Nephron (organoid): ENCODE results near the gene SERPINA1.

Source experiments
- H3K27ac Mint-ChIP-seq, 3 experiments: 2 replicates each; pipeline ENCODE4 v1.8.0; 2020; ENCODE audit warnings: mixed read lengths in 3 of 3, mild to moderate bottlenecking in 2 of 3, moderate library complexity in 1 of 3
- H3K27me3 Mint-ChIP-seq: 2 replicates; pipeline ENCODE4 v1.8.0; 2021; ENCODE audit warnings: low read depth, mild to moderate bottlenecking, moderate library complexity, mixed read lengths
- H3K36me3 Mint-ChIP-seq: 2 replicates; pipeline ENCODE4 v1.8.0; 2020; ENCODE audit warnings: low read depth, mixed read lengths
- H3K4me1 Mint-ChIP-seq: 2 replicates; pipeline ENCODE4 v1.8.0; 2020; ENCODE audit warnings: mixed read lengths
- H3K4me3 Mint-ChIP-seq, 3 experiments: 2 replicates each; pipeline ENCODE4 v1.8.0; 2020; ENCODE audit warnings: mild to moderate bottlenecking in 3 of 3, mixed read lengths in 3 of 3, moderate library complexity in 2 of 3
- H3K9me3 Mint-ChIP-seq: 2 replicates; pipeline ENCODE4 v1.8.0; 2020; ENCODE audit warnings: mixed read lengths
- TF ChIP-seq, protein P1 (sequence below), 3 experiments: fragments of 200-600 bp; sonication (generic); IDR thresholded peaks; one replicate each; pipeline ENCODE4 v1.5.0; 2021; ENCODE audit warnings: antibody characterized with exemption in 3 of 3; ENCODE audit not compliant: unreplicated experiment in 3 of 3

Gene SERPINA1

DNA sequence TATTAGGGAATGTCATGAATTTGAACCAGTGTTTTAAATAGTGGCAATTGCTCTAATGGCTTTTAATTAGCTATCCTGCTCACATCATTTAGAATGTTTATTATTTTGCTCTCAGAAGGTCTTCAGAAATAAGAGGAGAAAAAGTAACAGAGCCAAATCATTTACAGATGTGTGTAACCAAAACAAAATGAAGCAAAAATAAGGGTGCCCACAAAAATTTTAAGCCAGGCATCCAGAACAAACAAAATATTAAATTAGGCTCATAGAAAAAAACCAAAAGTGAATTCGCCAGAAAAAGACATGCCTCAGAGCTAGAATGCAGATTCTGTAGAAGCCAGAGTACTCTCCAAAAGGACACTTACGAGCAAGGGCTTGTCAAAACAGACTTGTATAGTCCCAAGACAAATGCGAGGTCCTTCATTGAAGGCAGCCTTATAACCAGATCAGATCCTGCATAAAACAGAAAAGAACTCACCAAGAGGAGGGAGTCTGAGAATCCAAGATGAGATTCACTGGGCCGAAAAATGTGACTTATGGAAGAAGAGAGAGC lies 20.2 kb upstream of the SERPINA1 start:
- H3K36me3 Mint-ChIP-seq: no peaks in the 10 kb centered on the region
- H3K9me3 Mint-ChIP-seq: peaks cover 15% of the 10 kb centered on the region
- no peak overlapping the region for H3K27ac Mint-ChIP-seq
- H3K27me3 Mint-ChIP-seq: peaks cover 18% of the 10 kb centered on the region
- no peak overlapping the region for H3K4me3 Mint-ChIP-seq
- TF ChIP-seq, protein P1, sequence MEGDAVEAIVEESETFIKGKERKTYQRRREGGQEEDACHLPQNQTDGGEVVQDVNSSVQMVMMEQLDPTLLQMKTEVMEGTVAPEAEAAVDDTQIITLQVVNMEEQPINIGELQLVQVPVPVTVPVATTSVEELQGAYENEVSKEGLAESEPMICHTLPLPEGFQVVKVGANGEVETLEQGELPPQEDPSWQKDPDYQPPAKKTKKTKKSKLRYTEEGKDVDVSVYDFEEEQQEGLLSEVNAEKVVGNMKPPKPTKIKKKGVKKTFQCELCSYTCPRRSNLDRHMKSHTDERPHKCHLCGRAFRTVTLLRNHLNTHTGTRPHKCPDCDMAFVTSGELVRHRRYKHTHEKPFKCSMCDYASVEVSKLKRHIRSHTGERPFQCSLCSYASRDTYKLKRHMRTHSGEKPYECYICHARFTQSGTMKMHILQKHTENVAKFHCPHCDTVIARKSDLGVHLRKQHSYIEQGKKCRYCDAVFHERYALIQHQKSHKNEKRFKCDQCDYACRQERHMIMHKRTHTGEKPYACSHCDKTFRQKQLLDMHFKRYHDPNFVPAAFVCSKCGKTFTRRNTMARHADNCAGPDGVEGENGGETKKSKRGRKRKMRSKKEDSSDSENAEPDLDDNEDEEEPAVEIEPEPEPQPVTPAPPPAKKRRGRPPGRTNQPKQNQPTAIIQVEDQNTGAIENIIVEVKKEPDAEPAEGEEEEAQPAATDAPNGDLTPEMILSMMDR (IDR thresholded peaks at IDR 0.05; ENCODE audit: unreplicated experiment in 3 of 3): no peak
- H3K4me1 Mint-ChIP-seq: no peaks in the 10 kb centered on the region

DNA sequence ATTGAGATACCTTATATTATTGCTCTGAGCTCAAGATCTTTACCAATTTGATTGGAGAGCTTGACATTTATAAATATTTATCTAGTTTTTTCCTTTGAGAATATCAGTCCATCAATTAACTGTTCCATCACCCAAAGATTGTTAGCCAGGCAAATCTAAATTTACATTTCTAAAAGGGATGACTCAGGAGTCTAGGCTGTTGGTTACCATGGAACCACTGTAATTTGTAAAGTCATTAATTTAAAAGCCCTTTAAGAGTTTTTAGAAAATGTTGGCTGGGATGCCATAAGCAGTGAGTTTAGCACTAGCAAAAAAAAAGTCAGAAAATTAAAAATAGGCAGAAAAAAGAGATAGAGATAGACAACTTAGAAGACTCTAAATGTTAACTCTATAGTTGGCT lies 19.5 kb upstream of the SERPINA1 start:
- TF ChIP-seq, protein P1 (IDR thresholded peaks at IDR 0.05; ENCODE audit: unreplicated experiment in 3 of 3): no peak
- Mint-ChIP-seq H3K27ac (no peak overlapping the region), H3K4me3 (no peak overlapping the region), H3K9me3 (peaks cover 15% of the 10 kb centered on the region), H3K36me3 (no peaks in the 10 kb centered on the region), H3K4me1 (no peaks in the 10 kb centered on the region), H3K27me3 (peaks cover 18% of the 10 kb centered on the region)

DNA sequence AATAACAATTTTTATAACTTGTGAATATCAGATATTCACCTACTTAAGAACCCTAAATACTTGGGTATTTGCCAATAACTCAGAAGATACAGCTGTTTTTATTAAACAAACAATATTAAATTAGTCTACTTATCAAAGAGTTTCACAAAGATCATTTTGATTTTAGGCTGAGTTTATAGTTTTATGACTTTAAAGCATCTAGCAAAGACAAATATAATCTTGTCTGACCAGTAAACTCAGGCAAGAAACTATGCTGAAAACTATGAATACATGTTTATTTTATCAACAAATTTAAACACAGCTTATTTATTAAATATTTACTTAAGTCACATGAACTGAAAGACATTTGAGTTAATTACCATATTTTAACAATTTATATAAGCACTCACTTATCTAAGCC lies 18.5 kb upstream of the SERPINA1 start:
- Mint-ChIP-seq H3K4me1 (no peaks in the 10 kb centered on the region), H3K27me3 (peaks cover 13% of the 10 kb centered on the region), H3K4me3 (no peak overlapping the region), H3K36me3 (no peaks in the 10 kb centered on the region), H3K9me3 (peaks cover 13% of the 10 kb centered on the region), H3K27ac (no peak overlapping the region)
- TF ChIP-seq, protein P1 (IDR thresholded peaks at IDR 0.05; ENCODE audit: unreplicated experiment in 3 of 3): no peak

DNA sequence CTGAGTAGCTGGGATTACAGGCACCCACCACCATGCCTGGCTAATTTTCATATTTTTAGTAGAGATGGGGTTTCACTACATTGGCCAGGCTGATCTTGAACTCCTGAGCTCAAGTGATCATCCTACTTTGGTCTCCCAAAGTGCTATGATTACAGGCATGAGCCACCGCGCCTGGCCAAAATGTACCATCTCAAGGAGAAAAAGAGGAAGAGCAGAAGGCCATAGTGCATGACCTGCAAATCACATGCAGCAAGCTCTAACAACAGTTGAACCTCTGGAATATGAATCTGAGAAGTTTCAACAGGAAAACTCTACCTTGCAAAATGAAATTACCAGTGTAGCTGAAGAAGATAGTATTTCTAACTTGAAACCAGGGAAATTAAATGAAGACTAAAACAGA lies 17.1 kb upstream of the SERPINA1 start:
- Mint-ChIP-seq H3K36me3 (no peaks in the 10 kb centered on the region), H3K27me3 (peaks cover 4% of the 10 kb centered on the region), H3K4me1 (no peaks in the 10 kb centered on the region), H3K27ac (no peak overlapping the region), H3K4me3 (no peak overlapping the region), H3K9me3 (peaks cover 10% of the 10 kb centered on the region)
- TF ChIP-seq, protein P1 (IDR thresholded peaks at IDR 0.05; ENCODE audit: unreplicated experiment in 3 of 3): no peak

DNA sequence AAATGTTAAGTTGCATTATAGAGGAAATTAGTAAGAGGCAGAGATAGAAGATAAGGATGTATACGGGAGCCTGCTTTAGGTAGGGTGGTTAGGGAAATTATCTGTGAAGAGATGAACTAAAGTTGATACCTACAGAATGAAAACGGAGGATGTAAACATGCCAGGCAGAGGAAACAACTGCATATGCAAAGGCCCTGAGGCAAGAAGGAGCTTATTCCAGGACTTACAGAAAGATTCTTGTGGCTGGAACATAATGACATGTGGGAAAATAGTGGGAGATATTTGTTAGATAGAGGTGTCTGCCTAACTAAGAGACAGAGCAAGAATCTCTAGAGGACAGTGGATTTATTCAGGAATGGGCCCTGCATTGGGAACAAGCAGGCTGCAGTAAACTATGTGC lies 16.2 kb upstream of the SERPINA1 start:
- no peaks in the 10 kb centered on the region for H3K36me3 Mint-ChIP-seq
- H3K9me3 Mint-ChIP-seq: peaks cover 7% of the 10 kb centered on the region
- H3K4me3 Mint-ChIP-seq: no peak overlapping the region
- H3K4me1 Mint-ChIP-seq: no peaks in the 10 kb centered on the region
- no peak overlapping the region for H3K27ac Mint-ChIP-seq
- TF ChIP-seq, protein P1 (IDR thresholded peaks at IDR 0.05; ENCODE audit: unreplicated experiment in 3 of 3): no peak
- peaks cover 4% of the 10 kb centered on the region for H3K27me3 Mint-ChIP-seq

DNA sequence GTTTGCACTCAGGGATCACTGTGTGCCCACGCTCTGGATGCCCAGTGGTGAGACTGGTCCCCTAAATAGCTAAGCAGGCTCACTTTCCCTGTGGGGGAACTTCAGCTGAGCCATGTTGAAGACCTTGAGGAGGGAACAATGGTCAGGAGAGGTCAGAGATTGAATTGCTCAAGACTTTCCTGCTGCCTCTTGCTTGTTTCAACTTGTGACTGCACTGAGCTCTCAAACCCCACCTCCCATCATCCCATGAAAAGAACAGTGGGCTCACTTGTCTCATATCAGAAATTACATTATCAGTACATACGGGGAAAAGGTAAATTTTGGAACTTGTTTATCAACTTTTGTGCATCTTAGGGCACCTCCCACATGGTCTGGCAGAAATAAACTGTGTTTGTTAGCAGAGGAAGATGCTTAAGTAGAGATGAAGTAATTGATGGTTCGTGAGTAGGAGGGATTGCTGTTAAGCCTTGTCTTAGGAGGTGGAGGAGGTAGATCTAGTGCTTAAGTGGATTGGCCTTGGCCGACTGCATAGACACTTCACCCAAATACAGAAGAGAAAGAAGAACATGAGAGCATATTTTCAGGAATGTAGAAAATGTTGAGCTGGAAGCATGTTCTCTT lies 15.0 kb upstream of the SERPINA1 start:
- Mint-ChIP-seq H3K27ac (no peak overlapping the region), H3K4me3 (no peak overlapping the region), H3K27me3 (peaks cover 8% of the 10 kb centered on the region), H3K4me1 (no peaks in the 10 kb centered on the region), H3K9me3 (peaks cover 3% of the 10 kb centered on the region), H3K36me3 (no peaks in the 10 kb centered on the region)
- TF ChIP-seq, protein P1 (IDR thresholded peaks at IDR 0.05; ENCODE audit: unreplicated experiment in 3 of 3): no peak
